Jurkat, Clone E6-1 (cell line): Measurements from ENCODE around the gene BACH2.
"Not testable (repeated sequence)": the region's sequence is repeated elsewhere in the genome, so short reads cannot be mapped to it uniquely, and the experiment has no call there.

Source experiments
- DNase-seq: peaks from one replicate; pipeline ENCODE4 v3.0.0-alpha.2; 2011; ENCODE audit warnings: low read depth, low spot score
- H3K4me3 ChIP-seq: 2 replicates; pipeline ENCODE4 v1.5.1; 2011; ENCODE audit warnings: mild to moderate bottlenecking, low read length, control low read depth, moderate library complexity

The BACH2 gene

DNA sequence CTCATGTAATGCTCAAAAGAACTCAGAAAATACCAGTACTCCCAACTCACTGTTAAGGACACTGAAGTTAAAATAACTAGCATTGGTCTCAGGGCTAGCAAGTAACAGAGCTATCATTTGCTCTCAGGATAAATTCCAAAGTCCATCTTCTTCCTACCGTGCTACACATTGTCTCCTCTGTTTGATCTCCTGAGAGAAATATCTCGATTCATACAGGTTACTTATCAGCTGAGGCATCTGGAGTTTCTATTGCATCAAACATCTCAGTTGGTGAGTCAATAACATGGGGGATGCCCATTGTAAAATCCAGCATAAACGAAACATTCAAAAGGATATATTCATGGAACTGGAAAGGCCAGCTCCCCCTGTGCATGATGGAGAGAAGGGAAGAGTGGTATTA is 147.4 kb downstream of the BACH2 start:
- no peak overlapping the region for H3K4me3 ChIP-seq
- no peak for DNase-seq

GRCh38 chr6:90148867-90149266 is 147.8 kb downstream of the BACH2 start:
- no peak overlapping the region for H3K4me3 ChIP-seq
- no peak for DNase-seq

DNA sequence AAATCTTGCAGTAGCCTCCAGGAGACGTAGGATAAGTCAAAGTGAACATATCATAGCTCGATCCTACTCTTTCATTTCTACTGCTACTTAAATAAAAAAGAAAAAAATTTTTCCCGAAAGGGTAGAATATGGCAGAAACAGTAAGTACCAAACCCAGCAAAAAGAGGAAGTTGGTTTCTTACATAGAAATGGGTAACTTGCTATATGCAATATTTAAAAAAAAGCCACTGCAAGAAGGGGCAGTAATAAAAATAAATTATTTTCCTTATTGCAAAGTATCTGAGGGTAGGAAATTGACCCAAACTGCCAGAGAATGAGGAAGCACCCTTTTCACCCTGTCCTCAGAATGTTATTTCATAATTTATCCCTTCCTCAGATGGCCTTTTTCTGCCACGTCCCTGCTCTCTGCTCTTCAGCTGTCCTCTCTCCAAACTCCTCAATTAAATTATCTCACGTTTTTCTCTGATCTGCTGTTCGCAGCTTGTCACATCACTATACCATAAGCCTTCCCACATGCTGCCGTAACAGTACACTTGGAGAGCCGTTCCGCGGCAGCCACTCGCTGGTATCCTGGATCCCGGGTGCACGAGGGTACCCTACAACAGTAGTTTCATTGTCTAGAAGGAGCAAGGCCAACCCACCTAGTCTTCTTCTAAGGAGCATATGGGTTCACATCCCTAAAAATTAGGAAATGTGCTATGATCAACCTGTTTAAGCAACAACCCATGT is 149.6 kb downstream of the BACH2 start:
- H3K4me3 ChIP-seq = no peak overlapping the region

GRCh38 chr6:90146024-90146423 is 150.6 kb downstream of the BACH2 start:
- no peak for DNase-seq
- no peak overlapping the region for H3K4me3 ChIP-seq

More for the DNA sequence above, 149.6 kb downstream of the BACH2 start:
- DNase-seq = no peak

GRCh38 chr6:90144928-90145555 is 151.6 kb downstream of the BACH2 start:
- DNase-seq = no peak

GRCh38 chr6:90144396-90144795 is 152.2 kb downstream of the BACH2 start:
- no peak for DNase-seq
- no peak overlapping the region for H3K4me3 ChIP-seq

More at GRCh38 chr6:90144928-90145555, 151.6 kb downstream of the BACH2 start:
- no peak overlapping the region for H3K4me3 ChIP-seq

- H3K4me3 ChIP-seq = no peak overlapping the region
- DNase-seq = no peak
Measured at GRCh38 chr6:90140683-90141082, 156.0 kb downstream of the BACH2 start.

DNA sequence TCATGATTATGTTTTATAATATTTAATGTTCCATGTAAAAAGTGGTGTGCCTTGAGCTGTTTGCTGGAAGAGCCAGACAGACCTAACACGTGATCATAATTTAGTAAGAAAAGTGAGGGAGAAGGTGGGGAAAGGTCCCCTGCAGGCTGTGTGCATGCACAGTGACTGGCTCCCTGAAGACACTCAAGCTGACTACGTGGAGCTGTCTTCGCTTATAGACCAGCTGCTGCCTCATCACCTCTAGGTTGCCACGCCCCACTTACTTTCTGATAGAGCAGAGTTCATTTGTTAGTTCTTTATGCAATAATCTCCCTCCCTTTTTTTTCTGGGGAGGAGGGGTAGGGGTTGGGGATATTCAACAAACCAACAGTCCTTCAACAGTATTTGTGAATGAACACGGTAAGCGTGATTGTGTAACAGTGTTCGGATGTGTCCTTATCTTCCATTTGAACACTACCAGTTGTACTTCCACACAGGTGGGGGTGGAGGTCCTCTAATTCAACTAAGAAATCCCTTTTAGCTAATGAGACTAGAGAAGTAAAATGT is 157.3 kb downstream of the BACH2 start:
- no peak overlapping the region for H3K4me3 ChIP-seq

DNA sequence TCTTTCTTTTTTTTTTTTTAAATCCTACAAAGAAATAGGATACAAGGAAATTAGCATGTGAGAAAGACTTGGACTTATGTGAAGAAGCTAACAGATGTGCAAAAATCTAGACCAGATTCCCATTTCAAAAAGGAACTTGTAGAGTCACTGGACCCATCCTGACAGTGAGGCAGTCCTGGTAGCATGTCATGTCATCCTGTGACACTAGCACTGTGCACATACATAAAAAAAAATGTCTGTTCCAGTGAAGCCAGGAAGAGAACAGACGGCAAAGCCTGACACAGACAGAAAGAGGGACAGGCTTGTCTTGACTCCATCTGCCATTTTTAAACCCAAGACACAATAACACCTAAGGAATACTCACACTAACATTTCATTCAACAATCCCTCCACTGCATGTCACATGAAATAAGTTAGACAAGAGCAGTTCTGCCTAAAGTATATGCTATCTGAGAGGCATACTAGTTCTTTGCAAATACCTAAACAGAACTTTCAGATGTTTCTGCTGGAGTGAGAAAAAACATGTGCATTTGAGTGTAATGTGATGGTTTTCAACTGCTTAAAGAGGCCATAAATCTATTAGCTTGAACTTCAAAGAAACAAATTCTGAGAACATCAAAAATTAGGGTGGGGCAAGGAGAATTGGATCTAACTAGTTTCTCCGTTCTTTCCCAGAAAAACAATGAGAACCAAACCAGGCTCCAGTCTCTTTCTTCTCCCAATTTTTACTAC is 159.6 kb downstream of the BACH2 start:
- no peak for DNase-seq
- H3K4me3 ChIP-seq = no peak overlapping the region

More for the DNA sequence above, 157.3 kb downstream of the BACH2 start:
- no peak for DNase-seq

- no peak for DNase-seq
- no peak overlapping the region for H3K4me3 ChIP-seq
Measured at GRCh38 chr6:90136176-90136575, 160.5 kb downstream of the BACH2 start.

- H3K4me3 ChIP-seq = no peak overlapping the region
- DNase-seq = no peak
Measured at GRCh38 chr6:90135667-90136066, 161.0 kb downstream of the BACH2 start.

DNA sequence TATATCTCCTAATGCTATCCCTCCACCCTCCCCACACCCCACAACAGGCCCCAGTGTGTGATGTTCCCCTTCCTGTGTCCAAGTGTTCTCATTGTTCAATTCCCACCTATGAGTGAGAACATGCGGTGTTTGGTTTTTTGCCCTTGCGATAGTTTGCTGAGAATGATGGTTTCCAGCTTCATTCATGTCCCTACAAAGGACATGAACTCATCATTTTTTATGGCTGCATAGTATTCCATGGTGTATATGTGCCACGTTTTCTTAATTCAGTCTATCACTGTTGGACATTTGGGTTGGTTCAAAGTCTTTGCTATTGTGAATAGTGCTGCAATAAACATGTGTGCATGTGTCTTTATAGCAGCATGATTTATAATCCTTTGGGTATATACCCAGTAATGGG is 163.0 kb downstream of the BACH2 start:
- not testable (repeated sequence) for DNase-seq, H3K4me3 ChIP-seq

DNA sequence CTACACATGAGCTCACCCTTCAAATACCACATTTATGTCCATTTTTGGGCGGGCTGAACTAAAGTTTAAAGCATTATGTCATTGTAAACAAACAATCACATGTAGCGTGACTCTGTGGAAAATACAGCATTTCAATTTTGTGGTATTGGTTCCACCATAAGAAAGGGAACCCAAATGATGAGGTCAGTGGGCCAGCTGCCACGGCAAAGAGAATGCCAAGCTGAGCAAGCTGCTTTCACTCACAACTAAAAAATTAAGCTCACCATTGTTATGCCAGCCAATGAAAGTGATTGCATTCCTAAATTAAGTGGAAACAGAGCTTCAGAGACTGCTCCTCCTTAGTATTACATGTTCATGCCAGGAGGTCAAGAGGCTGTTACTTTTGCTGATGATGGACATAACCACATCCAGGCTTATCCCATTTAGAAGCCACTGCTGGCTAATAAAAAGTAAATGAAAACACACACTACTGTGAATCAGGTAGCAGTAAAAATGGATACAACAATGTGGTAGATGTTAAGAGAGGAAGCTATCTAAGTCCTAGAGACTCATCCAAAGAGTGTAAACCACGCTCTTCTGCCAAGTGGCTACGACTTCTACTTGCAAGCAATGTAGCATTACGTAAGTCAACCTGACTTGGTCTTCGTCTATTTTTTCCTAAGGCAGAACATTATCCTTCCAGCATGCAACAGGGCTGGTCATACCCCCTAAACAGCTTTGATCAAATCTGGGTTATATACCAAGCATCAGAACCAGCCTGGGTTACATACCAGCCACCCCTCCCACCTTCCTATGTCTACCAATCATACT is 164.8 kb downstream of the BACH2 start:
- no peak for DNase-seq

GRCh38 chr6:90131125-90131524 is 165.5 kb downstream of the BACH2 start:
- DNase-seq = no peak
- no peak overlapping the region for H3K4me3 ChIP-seq

More for the DNA sequence above, 164.8 kb downstream of the BACH2 start:
- no peak overlapping the region for H3K4me3 ChIP-seq

DNA sequence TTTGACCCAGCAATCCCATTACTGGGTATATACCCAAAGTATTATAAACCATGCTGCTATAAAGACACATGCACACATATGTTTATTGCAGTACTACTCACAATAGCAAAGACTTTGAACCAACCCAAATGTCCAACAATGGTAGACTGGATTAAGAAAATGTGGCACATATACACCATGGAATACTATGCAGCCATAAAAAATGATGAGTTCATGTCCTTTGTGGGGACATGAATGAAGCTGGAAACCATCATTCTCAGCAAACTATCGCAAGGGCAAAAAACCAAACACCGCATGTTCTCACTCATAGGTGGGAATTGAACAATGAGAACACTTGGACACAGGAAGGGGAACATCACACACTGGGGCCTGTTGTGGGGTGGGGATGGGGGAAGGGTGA is 168.0 kb downstream of the BACH2 start:
- DNase-seq, H3K4me3 ChIP-seq: not testable (repeated sequence)

GRCh38 chr6:90127595-90127994 is 169.0 kb downstream of the BACH2 start:
- DNase-seq = no peak
- no peak overlapping the region for H3K4me3 ChIP-seq

- no peak overlapping the region for H3K4me3 ChIP-seq
Measured at GRCh38 chr6:90126839-90127238, 169.8 kb downstream of the BACH2 start.

GRCh38 chr6:90126181-90126580 is 170.5 kb downstream of the BACH2 start:
- no peak overlapping the region for H3K4me3 ChIP-seq

More at GRCh38 chr6:90126839-90127238, 169.8 kb downstream of the BACH2 start:
- DNase-seq = no peak

GRCh38 chr6:90124874-90125510 is 171.7 kb downstream of the BACH2 start:
- no peak for DNase-seq
- no peak overlapping the region for H3K4me3 ChIP-seq

More at GRCh38 chr6:90126181-90126580, 170.5 kb downstream of the BACH2 start:
- no peak for DNase-seq
